Measurements from ENCODE around the gene SYNGR2.
A peak's percentile ranks its signal among the peaks of the same experiment; 100 is the strongest.
"Not testable (repeated sequence)": the region's sequence is repeated elsewhere in the genome, so short reads cannot be mapped to it uniquely, and the experiment has no call there.

The SYNGR2 gene

DNA sequence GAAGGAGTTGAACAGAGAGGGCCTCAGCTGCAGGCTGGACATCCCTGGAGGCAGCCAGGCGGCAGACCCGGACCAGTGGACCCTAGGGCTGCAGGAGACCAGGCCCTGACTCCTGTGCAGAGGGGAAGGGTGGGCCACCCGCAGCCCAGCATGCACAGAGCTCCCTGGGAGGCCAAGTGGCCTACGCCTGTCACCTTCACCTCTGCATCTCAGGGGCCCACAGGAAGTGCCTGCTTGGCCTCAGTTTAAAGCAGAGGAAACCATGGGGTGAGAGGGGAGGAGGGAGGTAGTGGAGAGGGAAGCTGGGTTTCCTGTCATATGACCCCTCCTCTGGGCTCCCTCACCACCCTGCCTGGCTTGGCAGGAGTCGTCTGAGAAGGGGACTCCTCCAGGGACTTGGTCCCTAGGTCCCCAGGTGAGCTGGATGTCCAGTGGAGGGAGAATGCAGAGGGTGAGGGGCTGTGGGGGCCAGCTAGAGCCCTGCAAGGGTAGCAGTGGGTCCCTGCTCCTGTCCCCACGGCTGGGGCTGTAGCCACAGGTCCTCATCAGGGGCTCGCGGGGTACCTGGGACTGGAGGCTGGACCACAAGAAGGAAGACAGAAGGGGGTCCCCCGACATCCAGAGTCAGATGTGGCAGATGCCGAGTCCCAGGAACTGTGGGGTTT lies 37.8 kb upstream of the SYNGR2 start, which contains the start of gene TMC8:
Gene TMC8 (plus strand): TSS at position 335 of the 665 bp plus-strand sequence. CDS start 818 bp downstream, outside the sequence.
- no peak for DNase-seq

DNA sequence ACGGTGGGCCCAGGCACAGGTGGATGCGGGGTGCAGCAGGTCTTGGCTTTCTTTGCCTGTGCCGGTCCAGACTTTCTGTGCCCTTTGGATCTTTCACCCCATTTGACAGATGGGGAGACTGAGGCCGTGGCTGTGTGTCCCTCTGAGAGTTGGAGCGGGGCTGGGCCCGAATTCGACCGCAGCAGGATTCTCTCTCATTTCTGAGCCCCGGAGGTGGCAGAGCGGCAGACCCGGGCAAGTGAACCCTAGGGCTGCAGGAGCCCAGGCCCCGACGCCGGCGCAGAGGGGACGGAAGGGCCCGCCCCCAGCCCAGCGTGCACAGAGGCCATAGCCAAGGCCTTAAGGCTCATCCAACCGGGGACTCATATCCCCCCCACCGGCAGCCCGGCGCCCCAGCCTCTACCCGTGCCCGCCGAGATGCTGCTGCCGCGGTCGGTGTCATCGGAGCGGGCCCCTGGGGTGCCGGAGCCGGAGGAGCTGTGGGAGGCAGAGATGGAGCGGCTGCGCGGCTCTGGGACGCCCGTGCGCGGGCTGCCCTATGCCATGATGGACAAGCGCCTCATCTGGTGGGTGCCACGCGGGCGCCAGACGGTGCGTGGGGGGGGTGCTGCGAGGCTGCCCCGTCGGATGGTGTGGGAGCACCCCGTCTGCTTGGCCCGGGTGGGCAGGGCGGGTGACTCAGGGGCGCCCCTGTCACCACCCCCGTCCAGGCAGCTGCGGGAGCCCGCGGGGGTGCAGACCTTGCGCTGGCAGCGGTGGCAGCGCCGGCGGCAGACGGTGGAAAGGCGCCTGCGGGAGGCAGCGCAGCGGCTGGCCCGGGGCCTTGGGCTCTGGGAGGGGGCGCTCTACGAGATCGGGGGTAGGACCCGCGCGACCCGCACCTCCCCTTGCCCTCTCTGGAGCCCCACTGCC lies 37.0 kb upstream of the SYNGR2 start:
- no peak for DNase-seq

DNA sequence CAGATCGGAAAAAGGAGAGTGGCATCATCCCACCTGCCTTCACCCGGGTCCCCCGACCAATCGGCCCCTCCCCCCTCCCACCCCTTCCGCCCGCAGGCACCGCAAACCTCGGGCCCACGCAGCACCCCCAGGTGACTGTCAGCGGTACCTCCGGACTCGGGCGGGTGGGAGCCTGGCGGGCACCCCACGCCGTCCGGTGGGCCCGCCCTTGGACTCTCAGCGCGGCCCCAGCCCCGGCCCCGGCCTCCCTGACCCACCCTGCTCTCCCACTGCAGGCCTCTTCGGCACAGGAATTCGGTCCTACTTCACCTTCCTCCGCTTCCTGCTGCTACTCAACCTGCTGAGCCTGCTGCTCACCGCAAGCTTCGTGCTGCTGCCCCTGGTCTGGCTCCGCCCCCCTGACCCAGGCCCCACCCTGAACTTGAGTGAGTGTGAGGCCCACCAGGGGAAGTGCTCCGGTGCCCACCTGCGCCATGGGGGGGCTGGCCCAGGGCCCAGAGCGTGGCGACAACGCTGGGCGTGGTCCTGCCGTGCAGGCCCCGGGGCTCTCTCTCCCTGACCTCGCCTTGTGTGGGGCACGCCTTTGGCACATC lies 36.2 kb upstream of the SYNGR2 start:
- DNase-seq: no peak

GRCh38 chr17:78132767-78133178 lies 35.6 kb upstream of the SYNGR2 start:
- no peak for DNase-seq

- DNase-seq: no peak
Observed at GRCh38 chr17:78133179-78133951, 35.0 kb upstream of the SYNGR2 start.

GRCh38 chr17:78133971-78134898 lies 34.1 kb upstream of the SYNGR2 start:
- no peak for DNase-seq

- DNase-seq: no peak
Observed at GRCh38 chr17:78134899-78135385, 33.4 kb upstream of the SYNGR2 start.

- DNase-seq: no peak
Observed at GRCh38 chr17:78135858-78136500, 32.4 kb upstream of the SYNGR2 start.

- no peak for DNase-seq
Observed at GRCh38 chr17:78137392-78138203, 30.8 kb upstream of the SYNGR2 start.

DNA sequence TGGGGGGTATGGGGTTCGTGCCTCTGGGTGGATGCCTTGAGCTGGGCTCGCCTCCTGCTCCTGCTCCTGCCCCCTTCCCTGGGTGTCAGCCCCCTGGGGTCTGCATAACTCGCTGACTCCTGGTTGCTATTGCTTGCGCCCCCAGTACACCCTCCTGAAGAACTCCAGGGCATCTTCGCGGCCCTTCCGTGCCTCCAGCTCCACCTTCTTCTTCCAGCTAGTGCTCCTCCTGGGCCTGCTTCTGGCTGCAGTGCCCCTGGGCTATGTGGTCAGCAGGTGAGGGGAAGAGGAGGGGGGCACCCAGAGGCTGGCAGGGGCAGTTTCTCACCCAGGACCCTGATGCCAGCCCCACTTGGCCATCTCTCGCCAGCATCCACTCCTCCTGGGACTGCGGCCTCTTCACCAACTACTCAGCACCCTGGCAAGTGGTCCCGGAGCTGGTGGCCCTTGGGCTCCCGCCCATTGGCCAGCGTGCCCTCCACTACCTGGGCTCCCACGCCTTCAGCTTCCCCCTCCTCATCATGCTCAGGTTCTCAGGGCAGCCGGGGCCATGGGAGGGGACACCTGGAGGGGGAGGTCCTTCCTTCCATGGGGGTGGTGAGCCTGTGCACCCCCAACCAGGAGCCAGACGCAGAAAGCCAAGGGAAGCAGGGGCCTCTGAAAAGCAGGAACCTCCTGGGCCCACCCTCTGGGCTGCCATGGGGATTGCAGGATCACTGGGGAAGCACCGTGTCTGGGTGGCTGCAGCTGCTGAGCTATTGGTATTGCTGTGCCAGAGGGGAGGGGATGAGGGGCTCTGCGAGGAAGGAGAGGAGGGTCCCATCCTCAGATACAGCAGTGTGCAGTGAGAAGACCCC lies 29.9 kb upstream of the SYNGR2 start:
- no peak for DNase-seq

DNA sequence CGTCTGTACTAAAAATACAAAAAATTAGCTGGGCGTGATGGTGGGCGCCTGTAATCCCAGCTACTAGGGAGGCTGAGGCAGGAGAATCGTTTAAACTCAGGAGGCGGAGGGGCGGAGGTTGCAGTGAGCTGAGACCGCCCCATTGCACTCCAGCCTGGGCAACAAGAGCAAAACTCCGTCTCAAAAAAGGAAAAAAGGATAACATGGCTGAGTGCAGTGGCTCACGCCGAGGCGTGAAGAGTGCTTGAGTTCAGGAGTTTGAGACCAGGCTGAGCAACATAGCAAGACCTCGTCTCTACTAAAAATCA lies 28.6 kb upstream of the SYNGR2 start:
- DNase-seq: not testable (repeated sequence)

GRCh38 chr17:78140169-78141051 lies 28.0 kb upstream of the SYNGR2 start:
- no peak for DNase-seq

GRCh38 chr17:78141437-78142118 lies 26.8 kb upstream of the SYNGR2 start:
- no peak for DNase-seq

DNA sequence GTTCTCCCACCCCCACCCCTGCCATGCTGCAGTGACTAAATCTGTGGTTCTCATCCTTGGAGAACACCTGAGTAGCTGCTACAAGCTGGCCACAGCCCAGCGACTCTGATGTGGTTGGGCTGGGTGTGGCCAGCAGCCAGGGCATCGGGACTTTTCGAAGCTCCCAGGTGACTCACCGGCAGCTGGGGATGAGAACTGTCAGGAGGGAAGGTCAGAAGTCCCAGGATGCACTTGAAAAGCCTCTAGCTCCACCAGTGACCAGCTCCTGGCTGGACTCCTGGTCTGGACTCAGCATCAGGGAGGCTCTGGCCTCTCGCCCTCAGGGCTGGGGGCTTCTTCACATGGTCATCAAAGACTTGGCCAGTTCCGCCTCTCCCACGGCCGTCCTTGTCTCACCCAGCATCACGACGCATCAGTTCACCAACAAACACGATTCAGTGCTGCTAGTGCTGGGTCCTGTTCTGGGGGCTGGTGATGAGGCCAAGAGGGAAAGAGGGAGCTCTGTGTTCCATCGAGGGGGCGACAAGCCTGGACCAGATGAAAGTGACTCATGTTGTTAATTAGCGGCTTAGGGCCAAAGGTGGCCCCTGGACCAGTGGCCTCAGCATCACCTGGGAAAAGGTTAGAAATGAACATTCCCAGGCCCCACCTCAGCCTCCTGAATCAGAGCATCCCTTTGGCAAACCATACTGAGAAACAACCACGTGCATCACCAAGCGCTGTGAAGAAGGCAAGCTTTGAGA lies 26.1 kb upstream of the SYNGR2 start:
- DNase-seq: peak; percentile 50

DNA sequence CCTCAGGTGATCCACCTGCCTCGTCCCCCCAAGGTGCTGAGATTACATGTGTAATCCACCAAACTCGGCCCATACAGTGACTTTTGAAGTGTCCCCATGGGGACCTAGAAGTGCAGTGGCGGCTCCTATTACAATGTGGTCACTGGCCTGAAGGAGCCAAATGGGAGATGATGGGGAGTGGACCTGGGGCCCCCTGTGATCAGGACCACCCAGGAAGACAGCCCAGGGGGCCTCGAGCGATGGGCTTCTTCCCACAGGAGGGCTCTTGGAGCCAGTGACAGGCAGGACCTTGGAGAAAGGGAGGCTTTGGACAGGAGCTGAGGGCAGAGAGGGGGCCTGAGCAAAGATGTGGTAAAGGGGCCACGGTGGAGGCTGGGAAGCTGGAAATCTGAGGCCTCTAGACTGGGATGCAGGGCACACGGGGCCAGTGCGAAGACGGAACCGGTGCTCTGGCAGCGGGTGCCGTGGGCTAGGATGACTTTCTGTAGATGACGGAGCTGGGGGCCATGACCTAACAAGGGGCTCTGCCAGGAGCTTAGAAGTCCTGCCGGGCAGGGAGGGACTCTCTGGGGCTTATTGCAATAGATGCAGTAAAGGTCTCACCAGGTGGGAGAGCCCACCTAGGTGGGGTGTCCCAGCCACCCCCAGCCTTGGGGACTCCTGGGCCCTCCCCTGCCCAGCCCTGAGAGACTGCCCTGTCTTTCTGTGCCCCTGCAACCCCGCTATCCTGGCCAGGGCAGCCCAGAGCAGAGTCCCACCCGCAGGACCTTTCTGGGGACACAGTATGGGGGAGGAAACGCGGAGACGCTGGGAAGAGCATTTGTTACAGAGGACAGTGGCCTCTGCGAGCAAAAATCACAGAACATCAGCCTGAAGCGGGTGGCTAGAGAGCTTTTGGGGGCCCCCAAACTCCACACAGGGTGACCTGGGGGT lies 24.9 kb upstream of the SYNGR2 start:
- no peak for DNase-seq
